Hepatocyte (in vitro differentiated cells): Measurements from ENCODE around the gene TUBG1.

Experiments used
- EZH2 ChIP-seq: fragments of 200-600 bp; sonication (generic); IDR thresholded peaks from 2 replicates; pipeline ENCODE4 v1.6.1; 2016; ENCODE audit warnings: antibody characterized with exemption, mild to moderate bottlenecking, borderline replicate concordance
- EZH2phosphoT487 ChIP-seq: fragments of 200-600 bp; sonication (generic); IDR thresholded peaks from one replicate; pipeline ENCODE4 v1.6.1; 2018; ENCODE audit warnings: antibody characterized with exemption, mild to moderate bottlenecking, low read depth, moderate library complexity; ENCODE audit not compliant: unreplicated experiment, severe bottlenecking
- TF ChIP-seq, protein P1 (sequence below): fragments of 200-600 bp; sonication (generic); IDR thresholded peaks from 2 replicates; pipeline ENCODE4 v1.5.1; 2016; ENCODE audit warnings: antibody characterized with exemption, mild to moderate bottlenecking; ENCODE audit not compliant: poor library complexity

DNA sequence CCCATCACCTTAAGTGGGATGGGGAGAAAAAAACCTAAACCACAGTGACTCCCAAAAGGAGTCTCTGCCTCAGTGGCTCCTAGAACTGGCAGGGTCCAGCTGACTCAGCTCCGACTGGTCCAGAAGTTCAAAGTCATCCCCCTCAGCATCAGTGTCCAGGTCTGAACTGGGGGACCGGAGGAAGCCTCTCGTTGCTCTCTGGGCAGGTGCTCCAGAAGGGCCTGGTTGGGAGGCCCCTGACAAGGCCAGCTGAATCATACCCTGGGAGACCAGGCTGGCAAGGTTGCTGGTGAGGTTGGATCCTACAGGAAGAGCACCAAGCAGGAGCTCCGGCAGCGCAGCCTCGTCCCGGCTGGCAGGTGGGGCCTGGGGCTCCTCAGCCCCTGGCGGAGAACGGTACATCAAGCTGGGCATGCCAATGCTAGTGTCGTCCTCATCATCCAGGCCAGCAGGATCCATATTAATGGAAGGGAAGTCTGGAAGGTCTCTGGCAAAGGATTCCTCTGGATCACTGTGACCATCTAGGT, 27.7 kb upstream of the TUBG1 start:
- TF ChIP-seq EZH2 = no peak
- TF ChIP-seq, protein P1, sequence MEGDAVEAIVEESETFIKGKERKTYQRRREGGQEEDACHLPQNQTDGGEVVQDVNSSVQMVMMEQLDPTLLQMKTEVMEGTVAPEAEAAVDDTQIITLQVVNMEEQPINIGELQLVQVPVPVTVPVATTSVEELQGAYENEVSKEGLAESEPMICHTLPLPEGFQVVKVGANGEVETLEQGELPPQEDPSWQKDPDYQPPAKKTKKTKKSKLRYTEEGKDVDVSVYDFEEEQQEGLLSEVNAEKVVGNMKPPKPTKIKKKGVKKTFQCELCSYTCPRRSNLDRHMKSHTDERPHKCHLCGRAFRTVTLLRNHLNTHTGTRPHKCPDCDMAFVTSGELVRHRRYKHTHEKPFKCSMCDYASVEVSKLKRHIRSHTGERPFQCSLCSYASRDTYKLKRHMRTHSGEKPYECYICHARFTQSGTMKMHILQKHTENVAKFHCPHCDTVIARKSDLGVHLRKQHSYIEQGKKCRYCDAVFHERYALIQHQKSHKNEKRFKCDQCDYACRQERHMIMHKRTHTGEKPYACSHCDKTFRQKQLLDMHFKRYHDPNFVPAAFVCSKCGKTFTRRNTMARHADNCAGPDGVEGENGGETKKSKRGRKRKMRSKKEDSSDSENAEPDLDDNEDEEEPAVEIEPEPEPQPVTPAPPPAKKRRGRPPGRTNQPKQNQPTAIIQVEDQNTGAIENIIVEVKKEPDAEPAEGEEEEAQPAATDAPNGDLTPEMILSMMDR = no peak
- no peak for TF ChIP-seq EZH2phosphoT487
